Measurements from ENCODE around the gene ICA1L. TPM values are rescaled to one million over a fixed set of nuclear protein-coding genes. Genes with fewer than 3 reads are reported as not detected.

Gene ICA1L
- total and polyA plus RNA-seq, 2 of the 13 experiments (the other 11 are each of a cell fraction or from before 2014, with no cell fraction given), result 1.5 to 2.4 TPM

GRCh38 chr2:202813387-202813786, 58.2 kb downstream of the ICA1L start:
- DNase-seq (ENCODE audit: low spot score) (no peak), FAIRE-seq (no peak), ATAC-seq (no peak)
- no peak overlapping the region for H3K27ac ChIP-seq (ENCODE audit: extremely low read length, insufficient read depth, low read length)
- no peaks in the 10 kb centered on the region for H3K79me2 ChIP-seq (ENCODE audit: insufficient read depth, low read length)
- H3K27me3 ChIP-seq (ENCODE audit: control insufficient read depth in 1 of 2, insufficient read depth in 2 of 2, low read length in 2 of 2), result no peaks in the 10 kb centered on the region
- no peak overlapping the region for H2AFZ ChIP-seq (ENCODE audit: low read length)
- POLR2A ChIA-PET, result no interaction called here
- in situ Hi-C loops (cut with HindIII; ENCODE audit: extremely low pct_ligation_motif_present, low pct_unique_long_range_greater_than_20kb) (no loop called here), intact Hi-C loops (cut with micrococcal nuclease; ENCODE audit: unreplicated experiment) (no loop called here)
- H3K4me1 ChIP-seq (ENCODE audit: insufficient read depth, low read length), result no peaks in the 10 kb centered on the region
- no peak overlapping the region for H3K4me2 ChIP-seq (ENCODE audit: low read depth, low read length)
- H3K9me3 ChIP-seq (ENCODE audit: low read length), result no peaks in the 10 kb centered on the region
- H3K9ac ChIP-seq (ENCODE audit: insufficient read depth, low read depth, low read length), result no peak overlapping the region
- H3K36me3 ChIP-seq (replicated peaks in 1 of 2; ENCODE audit: control insufficient read depth in 1 of 2, insufficient read depth in 2 of 2, low read length in 2 of 2), result no peaks in the 10 kb centered on the region
- no peak overlapping the region for H3K4me3 ChIP-seq (replicated peaks in 1 of 3; ENCODE audit: insufficient read depth in 1 of 3, low read depth in 2 of 3, low read length in 3 of 3)
- BruUV-seq (replicated peaks), result no TSS peak
- CTCF ChIA-PET (ENCODE audit: low intra/inter-chr PET ratio, low total read pairs), result no interaction called here
- WGBS (ENCODE audit: low lambda C conversion rate), result 77% methylated on average over 3 of the region's 3 CpGs
- no peaks in the 10 kb centered on the region for H4K20me1 ChIP-seq (ENCODE audit: insufficient read depth, low read length)
- TF ChIP-seq MBNL3 (CRISPR knock-in tag; conservative IDR thresholded peaks at IDR 0.05) (no peak), RFX3 (CRISPR knock-in tag; IDR thresholded peaks at IDR 0.05) (no peak), ZNF790 (CRISPR knock-in tag; IDR thresholded peaks at IDR 0.05; ENCODE audit: borderline replicate concordance) (no peak), MYNN (CRISPR knock-in tag; IDR thresholded peaks at IDR 0.05; ENCODE audit: low read depth) (no peak), ZNF761 (CRISPR knock-in tag; conservative IDR thresholded peaks at IDR 0.05) (no peak), ZNF557 (CRISPR knock-in tag; IDR thresholded peaks at IDR 0.05) (no peak), ZNF792 (CRISPR knock-in tag; IDR thresholded peaks at IDR 0.05) (no peak), SMC3 (IDR thresholded peaks at IDR 0.05; ENCODE audit: low read length) (no peak), IKZF1 (IDR thresholded peaks at IDR 0.05) (no peak), ZFP1 (CRISPR knock-in tag; IDR thresholded peaks at IDR 0.05) (no peak), ZNF253 (CRISPR knock-in tag; IDR thresholded peaks at IDR 0.05; ENCODE audit: borderline replicate concordance) (no peak), POGZ (CRISPR knock-in tag; IDR thresholded peaks at IDR 0.05) (0 out of 2 replicates have a peak, but pooled peaks have one; percentile 33), NR2C2 (CRISPR knock-in tag; IDR thresholded peaks at IDR 0.05; ENCODE audit: borderline replicate concordance) (0 out of 2 replicates have a peak, but pooled peaks have one; percentile 31), ZBTB33 (CRISPR knock-in tag; IDR thresholded peaks at IDR 0.05) (peak; percentile 93), PITX1 (CRISPR knock-in tag; IDR thresholded peaks at IDR 0.05) (no peak), NR2F6 (IDR thresholded peaks at IDR 0.05) (peak; percentile 53; the same call in 1 of the 2 replicates), NR2F6 (CRISPR knock-in tag; IDR thresholded peaks at IDR 0.05) (peak; percentile 27; the same call in 1 of the 2 replicates), KDM4B (CRISPR knock-in tag; IDR thresholded peaks at IDR 0.05) (no peak), BHLHE40 (IDR thresholded peaks at IDR 0.05; ENCODE audit: low read length) (no peak), RCOR2 (CRISPR knock-in tag; IDR thresholded peaks at IDR 0.05) (no peak), SMAD1 (CRISPR knock-in tag; IDR thresholded peaks at IDR 0.05; ENCODE audit: borderline replicate concordance, low read depth) (no peak)
- TF ChIP-seq, protein P1, sequence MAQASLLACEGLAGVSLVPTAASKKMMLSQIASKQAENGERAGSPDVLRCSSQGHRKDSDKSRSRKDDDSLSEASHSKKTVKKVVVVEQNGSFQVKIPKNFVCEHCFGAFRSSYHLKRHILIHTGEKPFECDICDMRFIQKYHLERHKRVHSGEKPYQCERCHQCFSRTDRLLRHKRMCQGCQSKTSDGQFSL (CRISPR knock-in tag; IDR thresholded peaks at IDR 0.05), result no peak
- TF ChIP-seq, protein P2, sequence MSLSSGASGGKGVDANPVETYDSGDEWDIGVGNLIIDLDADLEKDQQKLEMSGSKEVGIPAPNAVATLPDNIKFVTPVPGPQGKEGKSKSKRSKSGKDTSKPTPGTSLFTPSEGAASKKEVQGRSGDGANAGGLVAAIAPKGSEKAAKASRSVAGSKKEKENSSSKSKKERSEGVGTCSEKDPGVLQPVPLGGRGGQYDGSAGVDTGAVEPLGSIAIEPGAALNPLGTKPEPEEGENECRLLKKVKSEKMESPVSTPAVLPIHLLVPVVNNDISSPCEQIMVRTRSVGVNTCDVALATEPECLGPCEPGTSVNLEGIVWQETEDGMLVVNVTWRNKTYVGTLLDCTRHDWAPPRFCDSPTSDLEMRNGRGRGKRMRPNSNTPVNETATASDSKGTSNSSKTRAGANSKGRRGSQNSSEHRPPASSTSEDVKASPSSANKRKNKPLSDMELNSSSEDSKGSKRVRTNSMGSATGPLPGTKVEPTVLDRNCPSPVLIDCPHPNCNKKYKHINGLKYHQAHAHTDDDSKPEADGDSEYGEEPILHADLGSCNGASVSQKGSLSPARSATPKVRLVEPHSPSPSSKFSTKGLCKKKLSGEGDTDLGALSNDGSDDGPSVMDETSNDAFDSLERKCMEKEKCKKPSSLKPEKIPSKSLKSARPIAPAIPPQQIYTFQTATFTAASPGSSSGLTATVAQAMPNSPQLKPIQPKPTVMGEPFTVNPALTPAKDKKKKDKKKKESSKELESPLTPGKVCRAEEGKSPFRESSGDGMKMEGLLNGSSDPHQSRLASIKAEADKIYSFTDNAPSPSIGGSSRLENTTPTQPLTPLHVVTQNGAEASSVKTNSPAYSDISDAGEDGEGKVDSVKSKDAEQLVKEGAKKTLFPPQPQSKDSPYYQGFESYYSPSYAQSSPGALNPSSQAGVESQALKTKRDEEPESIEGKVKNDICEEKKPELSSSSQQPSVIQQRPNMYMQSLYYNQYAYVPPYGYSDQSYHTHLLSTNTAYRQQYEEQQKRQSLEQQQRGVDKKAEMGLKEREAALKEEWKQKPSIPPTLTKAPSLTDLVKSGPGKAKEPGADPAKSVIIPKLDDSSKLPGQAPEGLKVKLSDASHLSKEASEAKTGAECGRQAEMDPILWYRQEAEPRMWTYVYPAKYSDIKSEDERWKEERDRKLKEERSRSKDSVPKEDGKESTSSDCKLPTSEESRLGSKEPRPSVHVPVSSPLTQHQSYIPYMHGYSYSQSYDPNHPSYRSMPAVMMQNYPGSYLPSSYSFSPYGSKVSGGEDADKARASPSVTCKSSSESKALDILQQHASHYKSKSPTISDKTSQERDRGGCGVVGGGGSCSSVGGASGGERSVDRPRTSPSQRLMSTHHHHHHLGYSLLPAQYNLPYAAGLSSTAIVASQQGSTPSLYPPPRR (CRISPR knock-in tag; IDR thresholded peaks at IDR 0.05; ENCODE audit: borderline replicate concordance), result no peak

Measured in HepG2 (cell line).